Gastrocnemius medialis (tissue), 4 donors: ENCODE data around the gene DDX51. TPM values are rescaled to one million over a fixed set of nuclear protein-coding genes. Genes with fewer than 3 reads are reported as not detected.

ENCODE experiments used
- ATAC-seq, 2 donors: fragments of 150-250 bp; one replicate each; pipeline ENCODE4 v1.9.1; 2016
- DNase-seq, 2 donors: peaks; one replicate each; pipeline ENCODE4 v3.0.0-alpha.2; 2019
- H3K27ac ChIP-seq, 4 donors: fragments of 200-600 bp; sonication (generic); 1 replicate in 1 of 4; 2 replicates in 3 of 4; pipeline ENCODE4 v1.5.1; 2016 to 2018; ENCODE audit warnings: mild to moderate bottlenecking in 2 of 4, moderate library complexity in 1 of 4
- H3K27me3 ChIP-seq, 3 donors: fragments of 200-600 bp; sonication (generic) in 2 of 3; 1 replicate in 1 of 3; 2 replicates in 2 of 3; pipeline versions ENCODE4 v1.5.1 to v1.6.0; 2016 to 2019; ENCODE audit warnings: mild to moderate bottlenecking in 1 of 3, moderate library complexity in 1 of 3
- H3K36me3 ChIP-seq, 2 donors: fragments of 200-600 bp; sonication (generic) in 1 of 2; one replicate each; pipeline ENCODE4 v1.5.1; 2017 to 2018
- H3K4me1 ChIP-seq, 2 donors: fragments of 200-600 bp; sonication (generic) in 1 of 2; one replicate each; pipeline ENCODE4 v1.5.1; 2016 to 2017; ENCODE audit warnings: mild to moderate bottlenecking in 2 of 2
- H3K4me3 ChIP-seq, 4 donors: fragments of 200-600 bp; sonication (generic) in 3 of 4; 1 replicate in 1 of 4; 2 replicates in 3 of 4; pipeline ENCODE4 v1.5.1; 2016 to 2019; ENCODE audit warnings: mild to moderate bottlenecking in 2 of 4
- H3K9me3 ChIP-seq, 3 donors: fragments of 200-600 bp; sonication (generic) in 2 of 3; 1 replicate in 1 of 3; 2 replicates in 2 of 3; pipeline ENCODE4 v1.5.1; 2016 to 2019
- CTCF ChIP-seq, 5 experiments: fragments of 450-650 bp in 3 of 5; fragments of 200-600 bp in 2 of 5; sonication (generic) in 2 of 5; IDR thresholded peaks in 4 of 5; conservative IDR thresholded peaks in 1 of 5; 1 replicate in 4 of 5; 2 replicates in 1 of 5; pipeline ENCODE4 v1.5.1; 2016 to 2019; ENCODE audit warnings: antibody characterized with exemption in 5 of 5, mild to moderate bottlenecking in 3 of 5, moderate library complexity in 3 of 5
- POLR2A ChIP-seq, 2 donors: fragments of 450-650 bp; IDR thresholded peaks; one replicate each; pipeline ENCODE4 v1.6.1; 2017; ENCODE audit warnings: antibody characterized with exemption in 2 of 2, mild to moderate bottlenecking in 2 of 2, moderate library complexity in 2 of 2
- in situ Hi-C, 4 donors: fragments of 200-750 bp; cut with MboI; loops; one replicate each; pipeline versions ENCODE4 v1.15.0 to v1.8.0; 2017; ENCODE audit warnings: low sequenced_read_pairs in 4 of 4
- intact Hi-C: fragments of 100-400 bp; cut with DNase I; formaldehyde crosslinking; loops from one replicate; pipeline ENCODE4 v1.15.1; 2023; ENCODE audit warnings: low total_unique reads
- total RNA-seq, 4 donors: library from RNA; depleted of rRNA; stranded (reverse); fragments of >200 nt; gene quantifications; one replicate each; pipeline versions ENCODE4 v1.1.0 to v1.2.3, GENCODE V29; 2016

Gene DDX51
- total RNA-seq, 4 donors from 2014 or later = 5.8 to 7.8 (median 6.5) TPM

- TF ChIP-seq POLR2A (IDR thresholded peaks at IDR 0.05) (no peak), CTCF (IDR thresholded peaks at IDR 0.05 in 4 of 5, conservative IDR thresholded peaks at IDR 0.05 in 1 of 5) (no peak)
- H3K27ac ChIP-seq = no peak overlapping the region
- DNase-seq (no peak), ATAC-seq (no peak)
- in situ Hi-C loops (no loop called here), intact Hi-C loops (no loop called here)
- H3K27me3 ChIP-seq = peaks cover 32 to 34% (median 33%) of the 10 kb centered on the region in 3 donors
- no peaks in the 10 kb centered on the region for H3K4me1 ChIP-seq
- H3K9me3 ChIP-seq = no peaks in the 10 kb centered on the region
- no peaks in the 10 kb centered on the region for H3K36me3 ChIP-seq
- H3K4me3 ChIP-seq = no peak overlapping the region
These were observed 23.6 kb upstream of the DDX51 start for GRCh38 chr12:132167611-132168310.

GRCh38 chr12:132166801-132167591 is 22.9 kb upstream of the DDX51 start:
- ATAC-seq (no peak), DNase-seq (no peak)
- Histone ChIP-seq H3K9me3 (no peaks in the 10 kb centered on the region), H3K27ac (no peak overlapping the region), H3K4me1 (no peaks in the 10 kb centered on the region), H3K27me3 (peaks cover 31 to 34% (median 34%) of the 10 kb centered on the region in 3 donors), H3K36me3 (no peaks in the 10 kb centered on the region), H3K4me3 (no peak overlapping the region)
- intact Hi-C loops = no loop called here
- in situ Hi-C loops = no loop called here
- TF ChIP-seq POLR2A (IDR thresholded peaks at IDR 0.05) = no peak
- no peak for TF ChIP-seq CTCF (IDR thresholded peaks at IDR 0.05 in 4 of 5, conservative IDR thresholded peaks at IDR 0.05 in 1 of 5)

GRCh38 chr12:132166093-132166492 is 22.0 kb upstream of the DDX51 start:
- TF ChIP-seq CTCF (IDR thresholded peaks at IDR 0.05 in 4 of 5, conservative IDR thresholded peaks at IDR 0.05 in 1 of 5) (no peak), POLR2A (IDR thresholded peaks at IDR 0.05) (no peak)
- H3K4me3 ChIP-seq = no peak overlapping the region
- ATAC-seq (no peak), DNase-seq (no peak)
- in situ Hi-C loops (no loop called here), intact Hi-C loops (no loop called here)
- H3K36me3 ChIP-seq = no peaks in the 10 kb centered on the region
- peaks cover 28 to 34% (median 31%) of the 10 kb centered on the region in 3 donors for H3K27me3 ChIP-seq
- H3K4me1 ChIP-seq = no peaks in the 10 kb centered on the region
- no peaks in the 10 kb centered on the region for H3K9me3 ChIP-seq
- no peak overlapping the region for H3K27ac ChIP-seq

GRCh38 chr12:132165584-132165983 is 21.5 kb upstream of the DDX51 start:
- peaks cover 27 to 31% (median 28%) of the 10 kb centered on the region in 3 donors for H3K27me3 ChIP-seq
- H3K27ac ChIP-seq = no peak overlapping the region
- H3K36me3 ChIP-seq = no peaks in the 10 kb centered on the region
- no peak for ATAC-seq
- H3K9me3 ChIP-seq = no peaks in the 10 kb centered on the region
- in situ Hi-C loops = no loop called here
- H3K4me3 ChIP-seq = no peak overlapping the region
- H3K4me1 ChIP-seq = no peaks in the 10 kb centered on the region
- intact Hi-C loops = no loop called here
- DNase-seq = no peak
- TF ChIP-seq POLR2A (IDR thresholded peaks at IDR 0.05) (no peak), CTCF (IDR thresholded peaks at IDR 0.05 in 4 of 5, conservative IDR thresholded peaks at IDR 0.05 in 1 of 5) (no peak)
